Lower leg skin (tissue), 4 donors: ENCODE results near the gene MTHFD2L. TPM values are rescaled to one million over a fixed set of nuclear protein-coding genes. Genes with fewer than 3 reads are reported as not detected.
"Not testable (repeated sequence)": the region's sequence is repeated elsewhere in the genome, so short reads cannot be mapped to it uniquely, and the experiment has no call there.

ENCODE experiments used
- DNase-seq, 2 donors: peaks; one replicate each; pipeline ENCODE4 v3.0.0-alpha.2; 2019; ENCODE audit warnings: low spot score in 2 of 2
- H3K4me3 ChIP-seq: fragments of 200-600 bp; sonication (generic); 2 replicates; pipeline ENCODE4 v1.5.1; 2017; ENCODE audit warnings: mild to moderate bottlenecking, low read depth; ENCODE audit not compliant: poor library complexity, severe bottlenecking
- CTCF ChIP-seq, 3 donors: fragments of 450-650 bp; IDR thresholded peaks; one replicate each; pipeline ENCODE4 v1.5.1; 2016; ENCODE audit warnings: antibody characterized with exemption in 3 of 3, mild to moderate bottlenecking in 3 of 3, moderate library complexity in 2 of 3
- POLR2A ChIP-seq, 2 donors: fragments of 450-650 bp; IDR thresholded peaks; one replicate each; pipeline ENCODE4 v1.6.1; 2016 to 2017; ENCODE audit warnings: antibody characterized with exemption in 2 of 2, mild to moderate bottlenecking in 1 of 2, moderate library complexity in 1 of 2
- WGBS, 2 donors: methylation state at CpG; one replicate each; pipeline ENCODE4 v1.1.5; 2018; 5-methylcytosine and 5-hydroxymethylcytosine counted together
- intact Hi-C: fragments of 100-400 bp; cut with DNase I; formaldehyde crosslinking; loops from one replicate; pipeline ENCODE4 v1.15.0; 2023; ENCODE audit warnings: low total_unique reads
- total RNA-seq, 4 donors: library from RNA; depleted of rRNA; stranded (reverse); fragments of >200 nt; gene quantifications; one replicate each; pipeline ENCODE4 v1.1.0, GENCODE V29; 2016

MTHFD2L gene
- total RNA-seq, 4 donors from 2014 or later = 3.5 to 16.2 (median 10.9) TPM

DNA sequence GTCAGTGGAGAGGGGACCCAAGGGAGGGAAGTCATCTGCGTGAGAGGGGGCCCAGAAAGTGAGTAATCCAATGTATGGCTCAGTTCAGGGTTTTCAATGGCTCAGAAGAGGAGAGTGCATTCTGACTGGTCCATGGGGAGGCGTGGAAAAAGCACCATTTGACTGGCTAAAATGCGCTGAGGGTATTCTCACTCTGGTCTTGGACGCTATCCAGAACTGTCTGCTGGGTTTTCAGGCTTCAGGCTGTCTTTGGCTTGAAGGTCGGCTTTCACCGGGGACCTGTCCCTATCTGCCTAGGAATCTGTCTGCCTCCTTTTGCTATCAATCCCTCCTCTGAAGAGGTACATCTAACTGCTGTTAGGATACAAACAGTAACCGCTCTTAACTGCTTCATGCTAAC, 176.7 kb downstream of the MTHFD2L start:
- TF ChIP-seq POLR2A (IDR thresholded peaks at IDR 0.05) (no peak), CTCF (IDR thresholded peaks at IDR 0.05) (no peak)
- no peak overlapping the region for H3K4me3 ChIP-seq
- intact Hi-C loops = no loop called here
- no peak for DNase-seq
- WGBS, 2 donors = 84 to 92% methylated on average over 7 of the region's 7 CpGs

DNA sequence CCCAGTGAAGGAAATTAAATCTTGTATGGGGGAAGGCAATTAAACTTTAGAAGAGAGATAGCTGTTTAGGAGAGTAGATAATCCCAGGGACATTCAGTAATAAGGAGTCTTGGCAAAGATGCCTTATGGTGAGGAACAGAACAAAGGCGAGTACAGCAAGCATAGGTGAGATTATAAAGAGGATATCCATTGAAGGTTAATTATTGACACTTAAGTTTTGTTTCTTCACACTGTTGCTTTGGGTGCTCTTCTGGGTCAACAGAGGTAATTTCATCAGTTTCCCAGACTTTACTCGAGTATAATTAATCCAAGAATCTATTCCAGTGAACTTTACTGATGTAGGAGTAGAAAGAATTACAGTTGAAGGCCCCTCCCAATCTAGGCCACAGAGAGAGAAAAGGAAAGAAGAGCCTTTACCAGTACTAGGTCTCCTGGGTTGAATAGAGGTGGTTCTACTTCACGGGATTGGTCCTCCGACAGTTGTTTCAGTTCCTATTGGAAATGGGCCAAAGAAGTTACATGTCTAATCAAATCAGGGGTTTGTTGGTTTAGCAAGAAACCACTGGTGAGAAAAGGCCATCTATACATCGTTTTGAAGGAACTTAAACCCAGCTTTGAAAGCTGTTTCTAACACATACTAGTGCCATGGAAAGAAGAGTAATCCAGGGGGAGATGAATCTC, 177.6 kb downstream of the MTHFD2L start:
- no peak overlapping the region for H3K4me3 ChIP-seq
- TF ChIP-seq POLR2A (IDR thresholded peaks at IDR 0.05) (no peak), CTCF (IDR thresholded peaks at IDR 0.05) (no peak)
- intact Hi-C loops = no loop called here
- no peak for DNase-seq
- 80 to 84% methylated on average over 5 of the region's 5 CpGs for WGBS, 2 donors

DNA sequence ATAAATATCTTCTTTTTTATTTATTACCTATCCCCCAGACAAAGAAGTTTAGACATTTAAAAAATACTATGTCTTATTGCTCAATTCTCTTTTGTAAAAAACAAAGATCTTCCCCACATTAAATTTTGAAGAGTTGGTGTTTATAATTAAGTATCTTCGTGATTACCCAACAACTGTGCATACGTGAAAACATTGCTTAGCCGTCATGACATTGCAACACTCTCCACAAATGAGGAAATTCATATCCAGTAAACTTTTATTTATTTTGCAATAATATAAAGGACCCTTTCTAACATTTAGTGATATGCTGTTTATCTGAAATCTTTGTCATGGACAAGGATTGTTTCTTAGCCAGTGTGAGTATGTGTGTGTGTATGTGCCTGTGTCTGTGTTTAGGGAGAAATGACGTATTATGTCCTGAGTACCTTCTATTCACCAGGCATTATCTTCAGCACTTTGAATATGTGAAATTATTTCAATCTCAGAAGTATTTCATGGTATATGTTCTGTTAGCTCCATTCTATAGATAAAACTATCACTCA, 180.9 kb downstream of the MTHFD2L start:
- H3K4me3 ChIP-seq = no peak overlapping the region
- TF ChIP-seq CTCF (IDR thresholded peaks at IDR 0.05) = no peak
- TF ChIP-seq POLR2A (IDR thresholded peaks at IDR 0.05) = no peak
- intact Hi-C loops = no loop called here
- no peak for DNase-seq
- WGBS, 2 donors = 67 to 73% methylated on average over 4 of the region's 4 CpGs

DNA sequence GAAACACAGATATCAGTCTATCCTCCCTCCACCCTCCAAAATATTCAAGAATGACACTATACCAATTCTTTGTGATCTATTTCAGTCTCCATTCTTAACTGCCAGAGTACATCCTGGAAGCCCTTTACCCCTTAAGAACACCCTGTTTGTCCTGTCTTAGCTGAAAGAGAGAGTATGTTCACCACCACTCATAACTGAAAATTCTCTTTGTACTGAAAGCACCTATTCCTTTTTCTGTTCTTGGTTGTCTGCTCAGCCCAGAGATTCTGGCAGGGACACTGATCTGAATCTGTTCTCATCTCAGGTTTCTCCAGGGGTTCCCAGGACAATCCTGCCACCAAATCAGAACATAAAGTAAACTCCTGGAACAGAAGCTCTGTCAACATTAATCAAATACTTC, 181.6 kb downstream of the MTHFD2L start:
- TF ChIP-seq POLR2A (IDR thresholded peaks at IDR 0.05) = no peak
- no peak for TF ChIP-seq CTCF (IDR thresholded peaks at IDR 0.05)
- H3K4me3 ChIP-seq = no peak overlapping the region
- no peak for DNase-seq
- intact Hi-C loops = no loop called here

DNA sequence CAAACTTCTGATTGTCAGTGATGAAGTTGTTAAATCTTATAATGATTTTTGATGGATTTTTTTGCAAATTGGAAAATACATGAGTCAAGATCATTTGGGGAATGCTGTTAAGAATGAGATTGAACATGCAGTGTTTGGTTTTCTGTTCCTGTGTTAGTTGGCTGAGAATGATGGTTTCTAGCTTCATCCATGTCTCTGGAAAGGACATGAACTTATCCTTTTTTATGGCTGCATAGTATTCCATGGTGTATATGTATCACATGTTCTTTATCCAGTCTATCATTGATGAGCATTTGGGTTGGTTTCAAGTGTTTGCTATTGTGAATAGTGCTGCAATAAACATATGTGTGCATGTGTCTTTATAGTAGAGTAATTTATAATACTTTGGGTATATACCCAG, 182.5 kb downstream of the MTHFD2L start:
- DNase-seq, intact Hi-C loops, H3K4me3 ChIP-seq: not testable (repeated sequence)

DNA sequence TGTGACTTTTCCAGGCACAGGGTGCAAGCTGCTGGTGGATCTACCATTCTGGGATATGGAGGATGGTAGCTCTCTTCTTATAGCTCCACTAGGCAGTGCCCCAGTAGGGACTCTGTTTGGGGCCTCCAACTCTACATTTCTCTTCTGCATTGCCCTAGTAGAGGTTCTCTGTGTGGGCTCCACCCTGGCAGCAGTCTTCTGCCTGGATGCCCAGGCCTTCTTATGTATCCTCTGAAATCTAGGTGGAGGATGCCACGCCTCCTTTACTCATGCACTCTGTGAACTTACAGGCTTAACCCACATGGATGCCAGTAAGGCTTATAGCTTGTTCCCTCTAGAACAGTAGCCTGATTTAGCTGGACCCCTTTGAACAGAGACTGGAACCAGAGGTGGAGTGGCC, 186.1 kb downstream of the MTHFD2L start:
- TF ChIP-seq POLR2A (IDR thresholded peaks at IDR 0.05) (no peak), CTCF (IDR thresholded peaks at IDR 0.05) (no peak)
- intact Hi-C loops = no loop called here
- 69 to 75% methylated on average over 1 of the region's 1 CpG for WGBS, 2 donors
- no peak for DNase-seq
- H3K4me3 ChIP-seq = no peak overlapping the region

Other genes with a start within 250 kb of the MTHFD2L start
- gene PF4, start 176.1 kb upstream of the MTHFD2L start, total RNA-seq = not detected
- gene PPBP, start 169.9 kb upstream of the MTHFD2L start, total RNA-seq = 1 to 10 TPM in 1 of 4 donors, not detected in 3; 1.9 TPM
- gene CXCL5, start 159.4 kb upstream of the MTHFD2L start, total RNA-seq = not detected
- under 1 TPM in 3 of 4 donors, not detected in 1; 0.25 to 0.49 (median 0.34) TPM for gene CXCL3, start 119.4 kb upstream of the MTHFD2L start, total RNA-seq
- 1 to 10 TPM; 1.9 to 6.9 (median 2.9) TPM for gene CXCL2, start 58.9 kb upstream of the MTHFD2L start, total RNA-seq
- 10 to 100 TPM in 2 of 4 donors, 1 to 10 TPM in 2; 4.0 to 27.9 (median 16.9) TPM for gene EPGN, start 150.4 kb downstream of the MTHFD2L start, total RNA-seq
- 10 to 100 TPM; 21.4 to 52.1 (median 44.3) TPM for gene EREG, start 207.0 kb downstream of the MTHFD2L start, total RNA-seq